NT2/D1 (cell line): ENCODE data around the gene SLIT3.

Source experiments
- SUZ12 ChIP-seq: IDR thresholded peaks from 2 replicates; pipeline ENCODE4 v1.6.1; 2011; ENCODE audit not compliant: insufficient read length, insufficient read depth; ENCODE audit errors: extremely low read depth
- ZNF274 ChIP-seq: IDR thresholded peaks from 2 replicates; pipeline ENCODE4 v1.6.1; 2011; ENCODE audit warnings: mild to moderate bottlenecking, low read depth, low read length

DNA sequence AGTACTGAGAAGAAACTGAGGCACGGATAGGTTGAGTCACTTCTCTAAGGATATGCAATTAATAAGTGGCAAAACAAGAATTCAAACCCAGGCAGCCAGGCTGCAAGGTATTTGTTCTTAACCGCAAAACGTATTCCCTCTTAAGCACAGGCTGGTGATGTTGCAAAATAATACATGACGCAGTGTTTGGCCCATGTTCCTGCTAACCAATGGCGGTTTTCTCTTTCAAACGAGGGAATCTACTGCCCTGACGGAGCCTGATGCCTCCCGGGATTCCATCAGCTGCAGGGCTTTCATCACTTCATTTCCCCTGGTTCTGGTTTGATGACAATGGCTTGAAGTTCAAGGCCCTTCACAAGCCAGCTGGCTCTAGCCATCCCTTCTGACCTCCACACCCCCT is 154.8 kb downstream of the SLIT3 start:
- TF ChIP-seq ZNF274 (no peak), SUZ12 (no peak)
